DOHH2 (cell line): ENCODE measurements around the gene FARS2.

ENCODE experiments used
- H3F3A ChIP-seq: fragments of 200-600 bp; sonication (generic), shearing (Covaris generic); 2 replicates; pipeline ENCODE4 v1.6.0; 2016; ENCODE audit warnings: antibody characterized with exemption, mild to moderate bottlenecking; ENCODE audit not compliant: control insufficient read depth, insufficient read depth
- H3K27ac ChIP-seq: fragments of 200-600 bp; sonication (generic); 2 replicates; pipeline ENCODE4 v1.5.1; 2014; ENCODE audit warnings: low read depth, mild to moderate bottlenecking, low read length, moderate library complexity
- H3K27me3 ChIP-seq: fragments of 200-600 bp; sonication (generic); 2 replicates; pipeline ENCODE4 v1.6.1; 2014; ENCODE audit warnings: mild to moderate bottlenecking, low read length, mixed read lengths; ENCODE audit not compliant: control insufficient read depth
- H3K36me3 ChIP-seq: fragments of 200-600 bp; sonication (generic); 2 replicates; pipeline ENCODE4 v1.6.1; 2014; ENCODE audit warnings: mild to moderate bottlenecking, low read length, moderate library complexity, mixed read lengths; ENCODE audit not compliant: control insufficient read depth
- H3K4me1 ChIP-seq: fragments of 200-600 bp; sonication (generic); 2 replicates; pipeline ENCODE4 v1.6.1; 2014; ENCODE audit warnings: mild to moderate bottlenecking, low read length, mixed read lengths; ENCODE audit not compliant: control insufficient read depth
- H3K4me2 ChIP-seq: fragments of 200-600 bp; sonication (generic); 2 replicates; pipeline ENCODE4 v1.6.0; 2014; ENCODE audit warnings: mild to moderate bottlenecking, low read length, moderate library complexity
- H3K4me3 ChIP-seq: fragments of 200-600 bp; sonication (generic); 2 replicates; pipeline ENCODE4 v1.5.1; 2014; ENCODE audit warnings: mild to moderate bottlenecking, low read length, mixed read lengths
- H3K79me2 ChIP-seq: fragments of 200-600 bp; sonication (generic); 2 replicates; pipeline ENCODE4 v1.6.1; 2014; ENCODE audit warnings: mild to moderate bottlenecking, low read length, mixed read lengths; ENCODE audit not compliant: control insufficient read depth
- H3K9me2 ChIP-seq: fragments of 200-600 bp; sonication (generic); replicated peaks from 2 replicates; pipeline ENCODE4 v1.6.1; 2014; ENCODE audit warnings: mild to moderate bottlenecking, low read length, mixed read lengths; ENCODE audit not compliant: control insufficient read depth
- H3K9me3 ChIP-seq: fragments of 200-600 bp; sonication (generic); 2 replicates; pipeline ENCODE4 v1.6.1; 2014; ENCODE audit warnings: antibody characterized with exemption, low read length, mixed read lengths; ENCODE audit not compliant: control insufficient read depth, insufficient read depth
- H4K20me1 ChIP-seq: fragments of 200-600 bp; sonication (generic); 2 replicates; pipeline ENCODE4 v1.6.0; 2014; ENCODE audit warnings: low read depth, mild to moderate bottlenecking, antibody characterized with exemption, low read length, moderate library complexity; ENCODE audit not compliant: control insufficient read depth, insufficient read depth
- EZH2phosphoT487 ChIP-seq: fragments of 200-600 bp; sonication (generic); IDR thresholded peaks from 2 replicates; pipeline ENCODE4 v1.6.1; 2017; ENCODE audit warnings: borderline replicate concordance, mild to moderate bottlenecking, antibody characterized with exemption, low read length, moderate library complexity, mixed read lengths
- TF ChIP-seq, protein P1 (sequence below): fragments of 200-600 bp; sonication (generic); IDR thresholded peaks from one replicate; pipeline ENCODE4 v1.5.1; 2014; ENCODE audit warnings: antibody characterized with exemption, mild to moderate bottlenecking, low read depth, low read length; ENCODE audit not compliant: poor library complexity, severe bottlenecking

FARS2 gene

DNA sequence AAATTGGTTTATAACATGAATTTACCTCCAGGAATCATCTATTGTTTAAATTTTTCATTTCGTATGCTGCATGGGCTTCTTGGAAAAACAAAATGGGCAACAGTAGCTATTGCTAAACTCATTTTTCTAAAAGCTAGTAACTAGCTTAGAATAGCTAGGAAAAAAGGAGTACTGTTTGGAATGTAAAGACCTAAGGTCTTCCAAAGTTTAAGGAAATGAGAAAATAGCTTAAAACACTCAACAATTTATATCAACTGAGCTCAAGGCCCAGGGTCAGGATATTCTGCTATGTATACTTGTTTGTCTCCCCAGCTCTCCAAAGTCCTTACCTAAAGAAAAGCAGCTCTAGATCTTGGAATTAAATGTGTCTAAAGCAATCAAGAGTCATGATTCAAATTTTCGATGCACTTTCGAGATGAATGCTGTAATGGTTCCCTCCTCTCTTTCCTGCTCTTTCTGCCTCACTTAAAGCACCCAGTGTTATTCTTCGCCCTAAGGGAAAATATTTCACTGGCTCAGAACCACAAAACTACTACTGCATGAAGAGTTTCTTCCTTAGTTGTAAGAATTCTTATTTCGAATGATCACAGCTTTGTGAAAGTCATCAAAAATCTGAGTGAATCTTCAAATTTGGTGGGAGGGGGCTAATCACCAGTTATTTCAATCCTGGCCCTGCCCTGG lies 42.2 kb upstream of the FARS2 start:
- Histone ChIP-seq H3K79me2 (no peaks in the 10 kb centered on the region), H3K4me3 (no peak overlapping the region), H3K9me3 (no peaks in the 10 kb centered on the region), H3K27ac (no peak overlapping the region), H3F3A (peaks cover 7% of the 10 kb centered on the region; the same call in 1 of the 2 replicates), H3K9me2 (no peaks in the 10 kb centered on the region), H3K36me3 (peaks cover 13% of the 10 kb centered on the region), H3K4me1 (no peaks in the 10 kb centered on the region), H3K27me3 (no peaks in the 10 kb centered on the region), H4K20me1 (peaks cover 6% of the 10 kb centered on the region; the same call in 1 of the 2 replicates), H3K4me2 (no peak overlapping the region)
- TF ChIP-seq EZH2phosphoT487 = no peak
- TF ChIP-seq, protein P1, sequence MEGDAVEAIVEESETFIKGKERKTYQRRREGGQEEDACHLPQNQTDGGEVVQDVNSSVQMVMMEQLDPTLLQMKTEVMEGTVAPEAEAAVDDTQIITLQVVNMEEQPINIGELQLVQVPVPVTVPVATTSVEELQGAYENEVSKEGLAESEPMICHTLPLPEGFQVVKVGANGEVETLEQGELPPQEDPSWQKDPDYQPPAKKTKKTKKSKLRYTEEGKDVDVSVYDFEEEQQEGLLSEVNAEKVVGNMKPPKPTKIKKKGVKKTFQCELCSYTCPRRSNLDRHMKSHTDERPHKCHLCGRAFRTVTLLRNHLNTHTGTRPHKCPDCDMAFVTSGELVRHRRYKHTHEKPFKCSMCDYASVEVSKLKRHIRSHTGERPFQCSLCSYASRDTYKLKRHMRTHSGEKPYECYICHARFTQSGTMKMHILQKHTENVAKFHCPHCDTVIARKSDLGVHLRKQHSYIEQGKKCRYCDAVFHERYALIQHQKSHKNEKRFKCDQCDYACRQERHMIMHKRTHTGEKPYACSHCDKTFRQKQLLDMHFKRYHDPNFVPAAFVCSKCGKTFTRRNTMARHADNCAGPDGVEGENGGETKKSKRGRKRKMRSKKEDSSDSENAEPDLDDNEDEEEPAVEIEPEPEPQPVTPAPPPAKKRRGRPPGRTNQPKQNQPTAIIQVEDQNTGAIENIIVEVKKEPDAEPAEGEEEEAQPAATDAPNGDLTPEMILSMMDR = no peak

- peaks cover 2% of the 10 kb centered on the region for H3K36me3 ChIP-seq
- no peaks in the 10 kb centered on the region for H3K4me1 ChIP-seq
- no peaks in the 10 kb centered on the region for H3K79me2 ChIP-seq
- H3K9me3 ChIP-seq = no peaks in the 10 kb centered on the region
- H3K4me2 ChIP-seq = no peak overlapping the region
- no peaks in the 10 kb centered on the region for H3K9me2 ChIP-seq
- H3K27ac ChIP-seq = no peak overlapping the region
- TF ChIP-seq EZH2phosphoT487 = no peak
- TF ChIP-seq, protein P1 = no peak
- no peak overlapping the region for H3K4me3 ChIP-seq
- H4K20me1 ChIP-seq = peaks cover under 1% of the 10 kb centered on the region; the same call in 1 of the 2 replicates
- H3F3A ChIP-seq = peaks cover 3% of the 10 kb centered on the region; the same call in 1 of the 2 replicates
- no peaks in the 10 kb centered on the region for H3K27me3 ChIP-seq
Measured at GRCh38 chr6:5220443-5220842, 40.9 kb upstream of the FARS2 start.

GRCh38 chr6:5223309-5223708 lies 38.0 kb upstream of the FARS2 start:
- no peak overlapping the region for H3K4me2 ChIP-seq
- H3K4me1 ChIP-seq = no peaks in the 10 kb centered on the region
- no peaks in the 10 kb centered on the region for H4K20me1 ChIP-seq
- no peaks in the 10 kb centered on the region for H3K36me3 ChIP-seq
- H3K9me2 ChIP-seq = no peaks in the 10 kb centered on the region
- no peaks in the 10 kb centered on the region for H3F3A ChIP-seq
- H3K27me3 ChIP-seq = no peaks in the 10 kb centered on the region
- H3K27ac ChIP-seq = no peak overlapping the region
- H3K9me3 ChIP-seq = no peaks in the 10 kb centered on the region
- H3K4me3 ChIP-seq = no peak overlapping the region
- no peaks in the 10 kb centered on the region for H3K79me2 ChIP-seq
- TF ChIP-seq, protein P1 = no peak
- TF ChIP-seq EZH2phosphoT487 = no peak
